GM20000 (cell line): ENCODE results near the gene PCDHB14.
"Not testable (repeated sequence)": the region's sequence is repeated elsewhere in the genome, so short reads cannot be mapped to it uniquely, and the experiment has no call there.

ENCODE experiments used
- DNase-seq: peaks from one replicate; pipeline ENCODE4 v3.0.0; 2012; ENCODE audit warnings: low spot score
- CTCF ChIP-seq: IDR thresholded peaks from 2 replicates; pipeline ENCODE4 v1.5.1; 2012; ENCODE audit warnings: mild to moderate bottlenecking, control low read depth; ENCODE audit errors: extremely low read depth, missing control alignments

The PCDHB14 gene

GRCh38 chr5:141186897-141187512 is 36.1 kb upstream of the PCDHB14 start, which contains the start of gene PCDHB9:
Gene PCDHB9 (plus strand): TSS chr5:141187161. CDS start chr5:141187319, 158 bp downstream.
- TF ChIP-seq CTCF, result no peak
- no peak for DNase-seq

- DNase-seq, result not testable (repeated sequence)
Observed at GRCh38 chr5:141188682-141189081, 34.5 kb upstream of the PCDHB14 start.

GRCh38 chr5:141189131-141189530 is 34.0 kb upstream of the PCDHB14 start:
- not testable (repeated sequence) for DNase-seq

- no peak for DNase-seq
- no peak for TF ChIP-seq CTCF
Observed at GRCh38 chr5:141192110-141192725, 30.9 kb upstream of the PCDHB14 start, which contains the start of gene PCDHB10. Gene PCDHB10 (plus strand): TSS chr5:141192353. CDS start chr5:141192553, 200 bp downstream.

GRCh38 chr5:141194332-141194731 is 28.8 kb upstream of the PCDHB14 start:
- DNase-seq, result not testable (repeated sequence)

- DNase-seq, result no peak
- no peak for TF ChIP-seq CTCF
Observed at GRCh38 chr5:141196363-141196762, 26.8 kb upstream of the PCDHB14 start.

- TF ChIP-seq CTCF, result no peak
- DNase-seq, result no peak
Observed at GRCh38 chr5:141199359-141200235, 23.5 kb upstream of the PCDHB14 start, which contains the start of gene PCDHB11. Gene PCDHB11 (plus strand): TSS chr5:141199627. CDS start chr5:141199775, 148 bp downstream.

GRCh38 chr5:141201126-141201525 is 22.0 kb upstream of the PCDHB14 start:
- not testable (repeated sequence) for DNase-seq

- DNase-seq, result not testable (repeated sequence)
Observed at GRCh38 chr5:141201646-141202045, 21.5 kb upstream of the PCDHB14 start.

GRCh38 chr5:141208478-141208877 is 14.7 kb upstream of the PCDHB14 start, which contains the start of gene PCDHB12:
Gene PCDHB12 (plus strand): TSS chr5:141208719. CDS start chr5:141208908, 189 bp downstream.
- TF ChIP-seq CTCF, result no peak
- DNase-seq, result no peak

- DNase-seq, result not testable (repeated sequence)
Observed at GRCh38 chr5:141210281-141210680, 12.9 kb upstream of the PCDHB14 start.

- not testable (repeated sequence) for DNase-seq
Observed at GRCh38 chr5:141210849-141211248, 12.3 kb upstream of the PCDHB14 start.

GRCh38 chr5:141213656-141214339 is 9.3 kb upstream of the PCDHB14 start, which contains the start of gene PCDHB13:
Gene PCDHB13 (plus strand): TSS chr5:141213919. CDS start chr5:141214124, 205 bp downstream.
- DNase-seq, result not testable (repeated sequence)
